BE2C (cell line): ENCODE results near the gene TPT1.

Experiments
- DNase-seq: peaks from one replicate; pipeline ENCODE4 v3.0.0-alpha.2; 2020
- H3K27me3 ChIP-seq: fragments of 250-450 bp; sonication (Bioruptor Pico); 2 replicates; pipeline ENCODE4 v1.5.1; 2020; ENCODE audit warnings: mild to moderate bottlenecking
- H3K36me3 ChIP-seq: fragments of 250-450 bp; sonication (Bioruptor Pico); 2 replicates; pipeline ENCODE4 v1.5.1; 2020; ENCODE audit warnings: mild to moderate bottlenecking
- H3K4me1 ChIP-seq: fragments of 250-450 bp; sonication (Bioruptor Pico); 2 replicates; pipeline ENCODE4 v1.5.1; 2020
- H3K4me3 ChIP-seq: 2 replicates; pipeline ENCODE4 v1.5.1; 2011; ENCODE audit warnings: low read depth, low read length
- H3K9me3 ChIP-seq: fragments of 250-450 bp; sonication (Bioruptor Pico); 2 replicates; pipeline ENCODE4 v1.5.1; 2020
- TF ChIP-seq, protein P1 (sequence below): IDR thresholded peaks from 2 replicates; pipeline ENCODE4 v1.5.1; 2012; ENCODE audit warnings: mild to moderate bottlenecking, low read depth, low read length

Gene TPT1

DNA sequence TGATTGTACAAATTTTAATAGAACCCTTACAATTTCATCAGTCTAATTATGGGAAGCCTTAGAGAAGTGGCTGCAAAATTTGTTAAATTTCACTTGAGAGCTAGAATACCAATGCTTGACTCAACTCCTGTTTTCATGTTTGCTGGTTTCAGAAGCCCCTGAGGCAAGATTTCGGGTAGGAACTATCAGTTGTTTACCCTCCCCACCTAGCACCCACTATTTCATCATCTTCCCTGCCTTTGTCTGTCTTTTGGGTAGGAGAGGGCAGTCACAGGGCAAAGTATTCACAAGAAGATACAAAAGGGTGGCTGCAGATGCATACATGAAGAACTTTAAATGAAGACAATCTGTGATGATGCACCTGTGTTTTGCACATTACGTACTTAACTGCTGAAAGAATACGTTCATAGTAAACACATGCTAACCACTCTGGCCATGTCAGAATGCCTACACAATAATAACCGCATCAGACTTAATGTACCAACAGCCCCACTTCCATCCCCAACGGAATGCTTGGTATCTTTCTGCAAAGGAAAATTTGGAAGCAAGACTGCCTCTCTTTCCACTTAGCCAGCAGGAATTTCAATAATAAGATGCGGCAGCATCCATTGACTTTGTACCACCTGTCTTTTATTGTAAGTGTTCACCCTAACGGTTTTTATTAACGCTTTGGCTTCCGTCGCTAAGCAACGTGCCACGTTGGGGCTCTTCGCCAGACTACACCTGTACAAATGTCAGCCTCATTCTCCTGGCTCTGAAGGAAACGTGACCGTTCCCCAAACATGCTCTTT is 30.4 kb downstream of the TPT1 start:
- H3K27me3 ChIP-seq = no peaks in the 10 kb centered on the region
- no peaks in the 10 kb centered on the region for H3K9me3 ChIP-seq
- no peak for DNase-seq
- H3K4me3 ChIP-seq = peak overlapping the region; percentile 68
- TF ChIP-seq, protein P1, sequence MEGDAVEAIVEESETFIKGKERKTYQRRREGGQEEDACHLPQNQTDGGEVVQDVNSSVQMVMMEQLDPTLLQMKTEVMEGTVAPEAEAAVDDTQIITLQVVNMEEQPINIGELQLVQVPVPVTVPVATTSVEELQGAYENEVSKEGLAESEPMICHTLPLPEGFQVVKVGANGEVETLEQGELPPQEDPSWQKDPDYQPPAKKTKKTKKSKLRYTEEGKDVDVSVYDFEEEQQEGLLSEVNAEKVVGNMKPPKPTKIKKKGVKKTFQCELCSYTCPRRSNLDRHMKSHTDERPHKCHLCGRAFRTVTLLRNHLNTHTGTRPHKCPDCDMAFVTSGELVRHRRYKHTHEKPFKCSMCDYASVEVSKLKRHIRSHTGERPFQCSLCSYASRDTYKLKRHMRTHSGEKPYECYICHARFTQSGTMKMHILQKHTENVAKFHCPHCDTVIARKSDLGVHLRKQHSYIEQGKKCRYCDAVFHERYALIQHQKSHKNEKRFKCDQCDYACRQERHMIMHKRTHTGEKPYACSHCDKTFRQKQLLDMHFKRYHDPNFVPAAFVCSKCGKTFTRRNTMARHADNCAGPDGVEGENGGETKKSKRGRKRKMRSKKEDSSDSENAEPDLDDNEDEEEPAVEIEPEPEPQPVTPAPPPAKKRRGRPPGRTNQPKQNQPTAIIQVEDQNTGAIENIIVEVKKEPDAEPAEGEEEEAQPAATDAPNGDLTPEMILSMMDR = no peak
- H3K36me3 ChIP-seq = no peaks in the 10 kb centered on the region
- peaks cover 4% of the 10 kb centered on the region; the same call in 1 of the 2 replicates for H3K4me1 ChIP-seq

DNA sequence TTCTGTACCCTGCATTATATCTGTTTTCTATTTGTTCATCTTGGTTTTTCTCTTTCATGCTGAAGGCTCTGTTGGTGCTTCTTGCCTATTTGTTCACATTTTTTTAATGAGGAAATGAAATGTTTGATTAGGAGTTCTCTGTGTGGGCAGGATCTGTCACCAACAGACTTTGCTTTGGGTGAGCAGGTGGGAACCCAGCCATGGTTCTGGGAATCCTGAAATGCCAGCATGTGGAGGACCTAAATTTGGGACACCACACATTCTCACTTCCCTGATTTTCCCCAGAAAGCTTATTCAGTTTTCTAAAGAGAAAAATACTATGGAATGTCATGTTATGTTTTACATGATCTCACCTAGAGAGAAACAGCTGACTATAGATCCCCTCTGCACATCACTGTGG is 34.0 kb downstream of the TPT1 start:
- Histone ChIP-seq H3K4me1 (peaks cover 4% of the 10 kb centered on the region; the same call in 1 of the 2 replicates), H3K36me3 (no peaks in the 10 kb centered on the region), H3K4me3 (no peak overlapping the region), H3K9me3 (no peaks in the 10 kb centered on the region), H3K27me3 (no peaks in the 10 kb centered on the region)
- TF ChIP-seq, protein P1 = no peak
- no peak for DNase-seq

DNA sequence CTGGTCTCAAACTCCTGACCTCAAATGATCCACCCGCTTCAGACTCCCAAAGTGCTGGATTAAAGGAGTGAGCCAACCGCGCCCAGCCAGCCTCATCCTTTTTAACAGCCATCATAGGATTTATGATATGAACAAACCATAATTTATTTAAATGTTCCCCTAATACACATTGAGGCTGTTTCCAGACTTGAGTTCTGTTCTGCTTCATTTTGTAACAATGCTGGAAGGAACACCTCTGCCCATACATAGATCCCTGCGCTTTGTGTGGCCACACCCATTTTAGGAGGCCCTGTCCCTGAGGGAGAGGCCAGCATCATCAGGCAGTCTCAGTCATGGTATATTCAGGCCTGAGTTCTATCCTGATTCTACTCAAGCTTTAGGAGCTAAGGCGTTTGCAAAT is 35.9 kb downstream of the TPT1 start:
- Histone ChIP-seq H3K4me1 (peaks cover 4% of the 10 kb centered on the region; the same call in 1 of the 2 replicates), H3K36me3 (no peaks in the 10 kb centered on the region), H3K4me3 (no peak overlapping the region), H3K27me3 (peaks cover 2% of the 10 kb centered on the region; the same call in 1 of the 2 replicates), H3K9me3 (no peaks in the 10 kb centered on the region; the same call in 1 of the 2 replicates)
- TF ChIP-seq, protein P1 = no peak
- no peak for DNase-seq

GRCh38 chr13:45303866-45304265 is 37.1 kb downstream of the TPT1 start:
- TF ChIP-seq, protein P1 = no peak
- Histone ChIP-seq H3K4me3 (no peak overlapping the region), H3K36me3 (no peaks in the 10 kb centered on the region), H3K9me3 (no peaks in the 10 kb centered on the region; the same call in 1 of the 2 replicates), H3K27me3 (peaks cover 3% of the 10 kb centered on the region; the same call in 1 of the 2 replicates), H3K4me1 (no peaks in the 10 kb centered on the region; the same call in 1 of the 2 replicates)
- DNase-seq = no peak

DNA sequence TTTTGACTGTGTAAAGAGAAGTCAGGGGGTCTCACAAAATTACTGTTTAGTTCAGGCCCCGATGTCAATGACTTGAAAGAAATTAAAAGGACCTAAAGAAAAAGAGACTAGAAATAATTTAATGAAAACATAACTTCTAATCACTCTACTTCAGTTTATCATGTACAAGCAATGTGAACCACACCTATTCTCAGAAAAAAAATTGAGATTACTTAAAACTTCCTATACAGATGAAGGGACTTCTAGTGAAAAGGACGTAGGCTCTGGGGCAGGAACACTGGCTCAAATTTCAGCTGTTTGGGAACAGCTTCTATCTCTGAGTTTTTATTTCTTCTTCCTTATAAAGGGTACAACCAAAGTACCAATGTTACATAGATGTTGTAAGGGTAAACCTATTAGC is 38.0 kb downstream of the TPT1 start:
- Histone ChIP-seq H3K27me3 (peaks cover 3% of the 10 kb centered on the region; the same call in 1 of the 2 replicates), H3K4me3 (no peak overlapping the region), H3K4me1 (no peaks in the 10 kb centered on the region), H3K36me3 (no peaks in the 10 kb centered on the region), H3K9me3 (no peaks in the 10 kb centered on the region; the same call in 1 of the 2 replicates)
- TF ChIP-seq, protein P1 = no peak
- DNase-seq = no peak

- Histone ChIP-seq H3K36me3 (no peaks in the 10 kb centered on the region), H3K9me3 (no peaks in the 10 kb centered on the region; the same call in 1 of the 2 replicates), H3K27me3 (peaks cover 3% of the 10 kb centered on the region; the same call in 1 of the 2 replicates), H3K4me1 (no peaks in the 10 kb centered on the region), H3K4me3 (no peak overlapping the region)
- no peak for DNase-seq
- TF ChIP-seq, protein P1 = no peak
These were observed 38.5 kb downstream of the TPT1 start for GRCh38 chr13:45302507-45302906.
